ENCODE data around the gene CENPQ. TPM values are rescaled to one million over a fixed set of nuclear protein-coding genes. Genes with fewer than 3 reads are reported as not detected.

Gene CENPQ
- total RNA-seq, 1 experiment from 2014 or later, result 21.6 TPM

DNA sequence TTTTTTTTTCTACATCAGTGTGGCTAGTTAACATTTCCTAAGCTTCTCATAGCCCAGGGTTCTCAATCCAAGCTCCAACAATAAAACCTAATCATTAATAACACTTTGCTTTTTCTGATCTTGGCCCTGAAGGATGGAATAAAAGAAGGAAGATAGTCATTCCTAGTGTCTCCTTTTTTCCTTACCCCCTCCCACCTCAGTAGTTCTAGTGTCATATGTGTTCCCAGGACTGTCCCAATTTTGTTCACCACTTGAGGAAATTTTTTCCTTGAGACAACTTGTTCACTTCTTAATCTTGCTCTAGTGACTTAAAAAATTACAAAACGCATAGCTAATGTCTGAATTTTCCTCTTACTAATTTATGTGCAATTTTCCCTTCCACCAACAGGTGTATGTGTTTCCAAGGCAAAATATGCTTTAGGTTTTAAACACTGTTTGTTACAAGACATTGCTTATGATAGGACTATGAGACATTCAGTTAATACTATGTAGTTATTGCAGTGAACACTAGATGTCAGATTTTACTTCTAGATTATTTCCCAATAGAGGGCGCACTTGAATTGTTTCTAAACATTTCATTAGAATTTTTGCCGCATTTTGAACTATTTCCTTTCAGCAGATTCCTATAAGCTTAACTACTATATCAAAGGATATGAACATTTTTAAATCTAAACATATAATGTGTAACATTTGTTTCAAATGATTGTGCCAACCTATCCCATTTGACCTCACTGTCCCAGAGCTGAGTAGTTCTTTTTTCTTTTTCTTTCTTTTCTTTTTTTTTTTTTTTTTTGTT is 68.8 kb downstream of the CENPQ start:
- Histone ChIP-seq H3K79me2 (ENCODE audit: low read length) (no peaks in the 10 kb centered on the region), H2AFZ (ENCODE audit: low read length) (no peak overlapping the region), H3K9ac (ENCODE audit: low read length) (no peak overlapping the region), H3K4me3 (ENCODE audit: low read length) (no peak overlapping the region), H3K9me3 (ENCODE audit: low read length) (no peaks in the 10 kb centered on the region), H3K4me1 (ENCODE audit: low read length) (no peaks in the 10 kb centered on the region), H3K27ac (ENCODE audit: low read length) (no peak overlapping the region), H4K20me1 (ENCODE audit: insufficient read depth, low read depth, low read length) (no peaks in the 10 kb centered on the region), H3K4me2 (ENCODE audit: low read depth, low read length, poor library complexity, severe bottlenecking) (no peak overlapping the region), H3K27me3 (ENCODE audit: low read length) (no peaks in the 10 kb centered on the region), H3K9me2 (replicated peaks; ENCODE audit: insufficient read depth, low read length) (no peaks in the 10 kb centered on the region), H3K36me3 (ENCODE audit: insufficient read depth, low read length) (no peaks in the 10 kb centered on the region)
- peak; percentile 83 for DNase-seq

DNA sequence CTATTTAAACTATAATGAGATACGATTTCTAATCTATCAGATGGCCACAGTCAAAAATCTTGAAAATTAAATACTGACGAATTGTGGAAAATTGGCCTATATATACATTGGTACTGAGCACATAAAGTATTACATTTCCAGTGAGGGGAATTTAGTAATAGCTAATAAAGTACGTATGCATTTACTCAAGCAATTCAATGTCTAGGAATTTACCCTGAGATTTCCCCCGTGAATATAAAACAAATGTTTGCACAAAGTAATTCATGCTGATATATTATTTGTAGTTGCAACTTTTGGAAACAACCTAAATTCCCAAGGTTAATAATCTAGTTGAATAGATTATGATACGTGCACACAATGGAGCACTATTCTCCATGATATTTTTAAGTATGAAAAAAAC is 72.6 kb downstream of the CENPQ start:
- H4K20me1 ChIP-seq (ENCODE audit: insufficient read depth, low read depth, low read length), result no peaks in the 10 kb centered on the region
- H3K9me3 ChIP-seq (ENCODE audit: low read length), result no peaks in the 10 kb centered on the region
- H3K79me2 ChIP-seq (ENCODE audit: low read length), result no peaks in the 10 kb centered on the region
- H3K4me3 ChIP-seq (ENCODE audit: low read length), result no peak overlapping the region
- H2AFZ ChIP-seq (ENCODE audit: low read length), result no peak overlapping the region
- H3K27ac ChIP-seq (ENCODE audit: low read length), result no peak overlapping the region
- DNase-seq, result no peak
- no peaks in the 10 kb centered on the region for H3K27me3 ChIP-seq (ENCODE audit: low read length)
- H3K9ac ChIP-seq (ENCODE audit: low read length), result no peak overlapping the region
- H3K36me3 ChIP-seq (ENCODE audit: insufficient read depth, low read length), result no peaks in the 10 kb centered on the region
- H3K4me1 ChIP-seq (ENCODE audit: low read length), result no peaks in the 10 kb centered on the region
- no peak overlapping the region for H3K4me2 ChIP-seq (ENCODE audit: low read depth, low read length, poor library complexity, severe bottlenecking)
- no peaks in the 10 kb centered on the region for H3K9me2 ChIP-seq (replicated peaks; ENCODE audit: insufficient read depth, low read length)

DNA sequence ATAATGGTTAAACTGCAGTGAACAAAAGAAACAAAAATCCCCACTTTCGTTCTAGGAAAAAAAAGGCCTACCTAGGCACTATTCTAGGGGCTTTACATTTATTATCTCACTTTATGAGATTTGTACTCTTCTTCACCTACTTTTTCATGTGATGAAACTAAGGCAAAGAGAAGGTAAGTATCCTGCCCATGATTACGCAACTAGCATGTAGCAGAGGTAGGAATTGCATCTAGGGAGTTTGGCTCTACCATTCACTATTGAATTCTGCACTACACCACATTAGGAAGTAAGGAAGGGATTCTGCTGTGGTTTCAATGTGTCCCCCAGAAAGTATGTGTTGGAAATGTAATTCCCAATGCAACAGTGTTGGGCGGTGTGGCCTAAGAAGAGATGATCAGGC is 75.9 kb downstream of the CENPQ start:
- H3K4me3 ChIP-seq (ENCODE audit: low read length), result no peak overlapping the region
- no peak for DNase-seq
- no peaks in the 10 kb centered on the region for H3K9me2 ChIP-seq (replicated peaks; ENCODE audit: insufficient read depth, low read length)
- H3K4me2 ChIP-seq (ENCODE audit: low read depth, low read length, poor library complexity, severe bottlenecking), result no peak overlapping the region
- H3K79me2 ChIP-seq (ENCODE audit: low read length), result no peaks in the 10 kb centered on the region
- H3K27me3 ChIP-seq (ENCODE audit: low read length), result no peaks in the 10 kb centered on the region
- H4K20me1 ChIP-seq (ENCODE audit: insufficient read depth, low read depth, low read length), result no peaks in the 10 kb centered on the region
- no peak overlapping the region for H3K9ac ChIP-seq (ENCODE audit: low read length)
- H3K4me1 ChIP-seq (ENCODE audit: low read length), result no peaks in the 10 kb centered on the region
- no peak overlapping the region for H3K27ac ChIP-seq (ENCODE audit: low read length)
- H3K9me3 ChIP-seq (ENCODE audit: low read length), result no peaks in the 10 kb centered on the region
- no peak overlapping the region for H2AFZ ChIP-seq (ENCODE audit: low read length)
- no peaks in the 10 kb centered on the region for H3K36me3 ChIP-seq (ENCODE audit: insufficient read depth, low read length)

DNA sequence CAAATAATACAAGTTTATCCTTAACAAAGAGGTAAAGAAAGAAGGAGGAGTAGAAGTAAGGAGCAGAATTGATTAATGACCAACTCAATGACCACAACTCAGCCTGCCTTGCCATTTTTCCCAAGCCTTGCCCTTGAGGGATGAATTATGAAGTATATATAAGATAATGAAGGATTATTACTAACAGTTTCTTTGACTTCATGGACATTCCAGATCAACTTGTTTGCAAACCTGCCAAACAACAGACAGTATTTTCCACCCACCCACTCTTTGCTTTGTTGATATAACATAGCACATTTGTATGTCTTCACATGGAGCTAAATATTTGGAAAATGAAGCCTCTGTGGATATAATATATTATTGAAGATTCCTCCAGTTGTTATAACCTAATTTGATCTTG is 77.4 kb downstream of the CENPQ start:
- Histone ChIP-seq H3K79me2 (ENCODE audit: low read length) (no peaks in the 10 kb centered on the region), H3K9me2 (replicated peaks; ENCODE audit: insufficient read depth, low read length) (no peaks in the 10 kb centered on the region), H3K27ac (ENCODE audit: low read length) (no peak overlapping the region), H4K20me1 (ENCODE audit: insufficient read depth, low read depth, low read length) (no peaks in the 10 kb centered on the region), H3K4me1 (ENCODE audit: low read length) (no peaks in the 10 kb centered on the region), H3K4me2 (ENCODE audit: low read depth, low read length, poor library complexity, severe bottlenecking) (no peak overlapping the region), H3K27me3 (ENCODE audit: low read length) (no peaks in the 10 kb centered on the region), H3K4me3 (ENCODE audit: low read length) (no peak overlapping the region), H3K9me3 (ENCODE audit: low read length) (no peaks in the 10 kb centered on the region), H2AFZ (ENCODE audit: low read length) (no peak overlapping the region), H3K9ac (ENCODE audit: low read length) (no peak overlapping the region), H3K36me3 (ENCODE audit: insufficient read depth, low read length) (no peaks in the 10 kb centered on the region)
- no peak for DNase-seq

- H3K79me2 ChIP-seq (ENCODE audit: low read length), result no peaks in the 10 kb centered on the region
- H3K9me3 ChIP-seq (ENCODE audit: low read length), result no peaks in the 10 kb centered on the region
- H2AFZ ChIP-seq (ENCODE audit: low read length), result no peak overlapping the region
- no peaks in the 10 kb centered on the region for H3K27me3 ChIP-seq (ENCODE audit: low read length)
- H3K9me2 ChIP-seq (replicated peaks; ENCODE audit: insufficient read depth, low read length), result no peaks in the 10 kb centered on the region
- no peaks in the 10 kb centered on the region for H3K36me3 ChIP-seq (ENCODE audit: insufficient read depth, low read length)
- DNase-seq, result no peak
- H3K9ac ChIP-seq (ENCODE audit: low read length), result no peak overlapping the region
- H4K20me1 ChIP-seq (ENCODE audit: insufficient read depth, low read depth, low read length), result no peaks in the 10 kb centered on the region
- no peak overlapping the region for H3K27ac ChIP-seq (ENCODE audit: low read length)
- no peak overlapping the region for H3K4me2 ChIP-seq (ENCODE audit: low read depth, low read length, poor library complexity, severe bottlenecking)
- H3K4me3 ChIP-seq (ENCODE audit: low read length), result no peak overlapping the region
- H3K4me1 ChIP-seq (ENCODE audit: low read length), result no peaks in the 10 kb centered on the region
Observed at GRCh38 chr6:49541210-49541724, 78.1 kb downstream of the CENPQ start.

DNA sequence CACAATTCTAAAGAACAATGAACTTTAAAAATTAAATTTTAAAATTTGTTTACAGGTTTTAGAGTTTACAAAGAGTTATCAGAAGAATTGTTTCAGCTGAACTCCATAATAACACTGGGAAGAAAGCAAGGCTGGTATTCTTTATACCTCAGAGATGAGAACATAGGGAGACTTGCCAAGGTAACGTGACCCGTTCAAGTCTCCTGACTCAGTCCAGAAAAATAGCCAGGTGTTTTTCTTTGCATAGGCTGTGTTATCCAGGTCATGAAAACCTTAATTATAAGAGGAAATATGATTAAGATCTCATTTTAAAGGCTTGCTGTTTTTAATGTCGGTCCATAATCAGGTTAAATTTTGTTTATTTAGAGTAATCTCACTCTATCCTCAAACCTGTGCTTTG is 78.8 kb downstream of the CENPQ start:
- Histone ChIP-seq H3K4me1 (ENCODE audit: low read length) (no peaks in the 10 kb centered on the region), H3K27ac (ENCODE audit: low read length) (no peak overlapping the region), H3K36me3 (ENCODE audit: insufficient read depth, low read length) (no peaks in the 10 kb centered on the region), H2AFZ (ENCODE audit: low read length) (no peak overlapping the region), H3K79me2 (ENCODE audit: low read length) (no peaks in the 10 kb centered on the region), H3K4me2 (ENCODE audit: low read depth, low read length, poor library complexity, severe bottlenecking) (no peak overlapping the region), H3K27me3 (ENCODE audit: low read length) (no peaks in the 10 kb centered on the region), H3K4me3 (ENCODE audit: low read length) (no peak overlapping the region), H3K9ac (ENCODE audit: low read length) (no peak overlapping the region), H3K9me3 (ENCODE audit: low read length) (no peaks in the 10 kb centered on the region), H4K20me1 (ENCODE audit: insufficient read depth, low read depth, low read length) (no peaks in the 10 kb centered on the region), H3K9me2 (replicated peaks; ENCODE audit: insufficient read depth, low read length) (no peaks in the 10 kb centered on the region)
- no peak for DNase-seq

Other genes starting within 250 kb of the CENPQ start
- gene MMUT, start 117 bp upstream of the CENPQ start, total RNA-seq (2014; rRNA removed; shearing (Covaris generic); ENCODE audit: low replicate concordance), result 10.6 and 14.8 TPM in 2 replicates
- not detected in 2 replicates for gene GLYATL3, start 36.6 kb downstream of the CENPQ start, total RNA-seq (2014; rRNA removed; shearing (Covaris generic); ENCODE audit: low replicate concordance)
- gene C6orf141, start 87.3 kb downstream of the CENPQ start, total RNA-seq (2014; rRNA removed; shearing (Covaris generic); ENCODE audit: low replicate concordance), result not detected in 2 replicates
- not detected in 2 replicates for gene RHAG, start 173.5 kb downstream of the CENPQ start, total RNA-seq (2014; rRNA removed; shearing (Covaris generic); ENCODE audit: low replicate concordance)